HepG2 (cell line): ENCODE data around the gene STKLD1. TPM values are rescaled to one million over a fixed set of nuclear protein-coding genes. Genes with fewer than 3 reads are reported as not detected.

Experiments used
- FOXK1 ChIP-seq: sonication (generic); formaldehyde crosslinking; IDR thresholded peaks from 2 replicates; pipeline ENCODE4 v1.4.0; 2020; ENCODE audit warnings: low read depth, missing genetic modification reagents, borderline replicate concordance
- HNRNPLL ChIP-seq: fragments of 200-400 bp; formaldehyde crosslinking; IDR thresholded peaks from 2 replicates; pipeline ENCODE4 v1.6.1; 2017; ENCODE audit warnings: mild to moderate bottlenecking, low read depth, low read length; ENCODE audit not compliant: poor library complexity, severe bottlenecking
- KMT2A ChIP-seq: sonication (generic); formaldehyde crosslinking; IDR thresholded peaks from 2 replicates; pipeline ENCODE4 v1.4.0; 2020; ENCODE audit warnings: missing genetic modification reagents
- NFIB ChIP-seq: sonication (generic); formaldehyde crosslinking; IDR thresholded peaks from 2 replicates; pipeline ENCODE4 v1.9.0; 2021; ENCODE audit warnings: missing genetic modification reagents, mild to moderate bottlenecking, borderline replicate concordance
- RAD51 ChIP-seq: fragments of 450-650 bp; IDR thresholded peaks from 2 replicates; pipeline ENCODE4 v1.6.1; 2016; ENCODE audit warnings: borderline replicate concordance
- STAG1 ChIP-seq: sonication (generic); formaldehyde crosslinking; IDR thresholded peaks from 2 replicates; pipeline ENCODE4 v1.4.0; 2020; ENCODE audit warnings: missing genetic modification reagents
- THAP11 ChIP-seq: IDR thresholded peaks from 2 replicates; pipeline ENCODE4 v1.6.1; 2016; ENCODE audit warnings: missing biosample characterization, missing genetic modification reagents
- ZC3H13 ChIP-seq: sonication (generic); formaldehyde crosslinking; IDR thresholded peaks from 2 replicates; pipeline ENCODE4 v1.8.1; 2023; ENCODE audit warnings: mild to moderate bottlenecking, missing genetic modification reagents, moderate library complexity
- ZNF3 ChIP-seq: IDR thresholded peaks from 2 replicates; pipeline ENCODE4 v1.7.0; 2017; ENCODE audit warnings: inconsistent platforms
- ZNF33A ChIP-seq: sonication (generic); formaldehyde crosslinking; IDR thresholded peaks from 2 replicates; pipeline ENCODE4 v1.5.1; 2020; ENCODE audit warnings: missing genetic modification reagents, mild to moderate bottlenecking, moderate library complexity, borderline replicate concordance
- ZNF343 ChIP-seq: sonication (generic); formaldehyde crosslinking; IDR thresholded peaks from 2 replicates; pipeline ENCODE4 v1.4.0; 2020; ENCODE audit warnings: mild to moderate bottlenecking, missing genetic modification reagents
- ZNF510 ChIP-seq: sonication (generic); formaldehyde crosslinking; IDR thresholded peaks from 2 replicates; pipeline ENCODE4 v1.4.0; 2020; ENCODE audit warnings: low read depth, mild to moderate bottlenecking, missing genetic modification reagents
- ZNF724P ChIP-seq: sonication (generic); formaldehyde crosslinking; IDR thresholded peaks from 2 replicates; pipeline ENCODE4 v1.8.0; 2022; ENCODE audit warnings: missing genetic modification reagents, borderline replicate concordance
- ZNF776 ChIP-seq: sonication (generic); formaldehyde crosslinking; IDR thresholded peaks from 2 replicates; pipeline ENCODE4 v1.4.0; 2020; ENCODE audit warnings: mild to moderate bottlenecking, missing genetic modification reagents
- polyA plus RNA-seq, 8 experiments: library from polyadenylated mRNA; depleted of rRNA in 3 of 8; stranded (reverse) in 7 of 8; unstranded in 1 of 8; fragments of >200 nt; fragmentation: Illumina TruSeq in 4 of 8; extraction: Trizol in 4 of 8; gene quantifications; 2 replicates each; pipeline versions ENCODE4 v1.2.1 to v1.2.3, GENCODE V29; 2011 to 2016; ENCODE audit warnings: low read depth in 4 of 8, missing spikeins in 1 of 8, mixed read lengths in 1 of 8; ENCODE audit not compliant: insufficient read depth in 1 of 8
- total RNA-seq, 5 experiments: library from RNA; depleted of rRNA; stranded (reverse); fragments of >200 nt; fragmentation: Illumina TruSeq; extraction: Trizol; gene quantifications; 2 replicates each; pipeline ENCODE4 v1.2.3, GENCODE V29; 2016; ENCODE audit warnings: low read depth in 1 of 5
- TF ChIP-seq, protein P1 (sequence below): sonication (generic); formaldehyde crosslinking; IDR thresholded peaks from 2 replicates; pipeline ENCODE4 v1.8.1; 2023; ENCODE audit warnings: mild to moderate bottlenecking, missing genetic modification reagents, borderline replicate concordance
- TF ChIP-seq, protein P2 (sequence below): sonication (generic); formaldehyde crosslinking; IDR thresholded peaks from 2 replicates; pipeline ENCODE4 v1.5.0; 2020; ENCODE audit warnings: missing genetic modification reagents
- TF ChIP-seq, protein P3 (sequence below): IDR thresholded peaks from 2 replicates; pipeline ENCODE4 v1.6.1; 2016; ENCODE audit warnings: missing biosample characterization, missing genetic modification reagents, low read depth
- TF ChIP-seq, protein P4 (sequence below): sonication (generic); formaldehyde crosslinking; conservative IDR thresholded peaks from 2 replicates; pipeline ENCODE4 v1.8.0; 2022; ENCODE audit warnings: mild to moderate bottlenecking, moderate library complexity, missing genetic modification reagents
- TF ChIP-seq, protein P5 (sequence below): sonication (generic); formaldehyde crosslinking; IDR thresholded peaks from 2 replicates; pipeline ENCODE4 v1.8.0; 2022; ENCODE audit warnings: mild to moderate bottlenecking, missing genetic modification reagents, borderline replicate concordance
- TF ChIP-seq, protein P6 (sequence below): fragments of 450-650 bp; IDR thresholded peaks from 2 replicates; pipeline ENCODE4 v1.6.1; 2017; ENCODE audit warnings: mild to moderate bottlenecking

The STKLD1 gene
- total and polyA plus RNA-seq, 2 of the 13 experiments (the other 11 are each of a cell fraction or from before 2014, with no cell fraction given), result 1.5 to 2.2 TPM

DNA sequence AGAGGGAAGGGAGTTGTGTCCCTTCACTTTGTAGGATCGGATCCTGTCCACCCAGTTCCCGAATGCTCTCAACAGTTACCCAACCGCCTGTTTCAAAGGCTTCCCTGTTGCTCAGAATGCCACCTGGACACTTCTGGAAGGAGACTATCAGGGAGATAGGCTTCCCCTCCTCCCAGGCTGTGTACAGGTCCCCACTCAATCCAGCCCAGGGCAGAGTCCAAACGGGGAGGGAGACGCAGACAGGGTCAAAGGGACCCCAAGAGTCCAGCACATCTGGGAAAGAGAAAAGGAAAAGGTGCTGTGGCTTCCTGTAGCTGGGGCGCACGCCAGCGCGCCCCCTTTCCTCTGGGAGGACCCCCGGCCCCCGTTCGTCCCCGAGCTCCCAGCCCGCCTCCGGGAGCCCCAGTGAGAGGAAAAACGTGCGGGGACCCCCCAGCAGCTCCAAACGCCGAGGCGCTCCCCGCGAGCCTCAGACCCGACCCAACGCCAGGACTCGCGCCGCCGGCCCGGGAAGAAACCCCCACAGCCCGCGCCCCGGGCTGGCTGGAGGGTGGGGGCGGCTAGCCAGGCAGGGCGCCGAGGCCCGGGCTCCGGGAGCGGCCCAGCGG lies 946 bp upstream of the STKLD1 start (continued):
- TF ChIP-seq, protein P1, sequence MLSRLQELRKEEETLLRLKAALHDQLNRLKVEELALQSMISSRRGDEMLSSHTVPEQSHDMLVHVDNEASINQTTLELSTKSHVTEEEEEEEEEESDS (CRISPR knock-in tag), result no peak
- TF ChIP-seq THAP11, result peak; percentile 35; the same call in 1 of the 2 replicates
- TF ChIP-seq, protein P2, sequence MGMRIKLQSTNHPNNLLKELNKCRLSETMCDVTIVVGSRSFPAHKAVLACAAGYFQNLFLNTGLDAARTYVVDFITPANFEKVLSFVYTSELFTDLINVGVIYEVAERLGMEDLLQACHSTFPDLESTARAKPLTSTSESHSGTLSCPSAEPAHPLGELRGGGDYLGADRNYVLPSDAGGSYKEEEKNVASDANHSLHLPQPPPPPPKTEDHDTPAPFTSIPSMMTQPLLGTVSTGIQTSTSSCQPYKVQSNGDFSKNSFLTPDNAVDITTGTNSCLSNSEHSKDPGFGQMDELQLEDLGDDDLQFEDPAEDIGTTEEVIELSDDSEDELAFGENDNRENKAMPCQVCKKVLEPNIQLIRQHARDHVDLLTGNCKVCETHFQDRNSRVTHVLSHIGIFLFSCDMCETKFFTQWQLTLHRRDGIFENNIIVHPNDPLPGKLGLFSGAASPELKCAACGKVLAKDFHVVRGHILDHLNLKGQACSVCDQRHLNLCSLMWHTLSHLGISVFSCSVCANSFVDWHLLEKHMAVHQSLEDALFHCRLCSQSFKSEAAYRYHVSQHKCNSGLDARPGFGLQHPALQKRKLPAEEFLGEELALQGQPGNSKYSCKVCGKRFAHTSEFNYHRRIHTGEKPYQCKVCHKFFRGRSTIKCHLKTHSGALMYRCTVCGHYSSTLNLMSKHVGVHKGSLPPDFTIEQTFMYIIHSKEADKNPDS (CRISPR knock-in tag), result peak; percentile 41; the same call in 1 of the 2 replicates
- no peak; the same call in 1 of the 2 replicates for TF ChIP-seq ZNF3 (CRISPR knock-in tag)
- TF ChIP-seq ZNF724P (CRISPR knock-in tag), result no peak
- no peak for TF ChIP-seq ZNF343
- TF ChIP-seq, protein P3, sequence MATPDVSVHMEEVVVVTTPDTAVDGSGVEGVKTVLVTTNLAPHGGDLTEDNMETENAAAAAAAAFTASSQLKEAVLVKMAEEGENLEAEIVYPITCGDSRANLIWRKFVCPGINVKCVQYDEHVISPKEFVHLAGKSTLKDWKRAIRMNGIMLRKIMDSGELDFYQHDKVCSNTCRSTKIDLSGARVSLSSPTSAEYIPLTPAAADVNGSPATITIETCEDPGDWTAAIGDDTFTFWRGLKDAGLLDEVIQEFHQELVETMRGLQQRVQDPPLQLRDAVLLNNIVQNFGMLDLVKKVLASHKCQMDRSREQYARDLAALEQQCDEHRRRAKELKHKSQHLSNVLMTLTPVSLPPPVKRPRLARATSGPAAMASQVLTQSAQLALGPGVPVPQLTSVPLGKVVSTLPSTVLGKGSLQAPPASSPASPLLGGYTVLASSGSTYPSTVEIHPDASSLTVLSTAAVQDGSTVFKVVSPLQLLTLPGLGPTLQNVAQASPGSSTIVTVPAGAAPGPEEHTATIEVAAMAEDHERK (CRISPR knock-in tag), result no peak
- no peak for TF ChIP-seq ZNF776 (CRISPR knock-in tag)
- no peak for TF ChIP-seq ZNF33A (CRISPR knock-in tag)
- no peak for TF ChIP-seq NFIB
- TF ChIP-seq ZNF510 (CRISPR knock-in tag), result 0 out of 2 replicates have a peak, but pooled peaks have one; percentile 2
- TF ChIP-seq, protein P4, sequence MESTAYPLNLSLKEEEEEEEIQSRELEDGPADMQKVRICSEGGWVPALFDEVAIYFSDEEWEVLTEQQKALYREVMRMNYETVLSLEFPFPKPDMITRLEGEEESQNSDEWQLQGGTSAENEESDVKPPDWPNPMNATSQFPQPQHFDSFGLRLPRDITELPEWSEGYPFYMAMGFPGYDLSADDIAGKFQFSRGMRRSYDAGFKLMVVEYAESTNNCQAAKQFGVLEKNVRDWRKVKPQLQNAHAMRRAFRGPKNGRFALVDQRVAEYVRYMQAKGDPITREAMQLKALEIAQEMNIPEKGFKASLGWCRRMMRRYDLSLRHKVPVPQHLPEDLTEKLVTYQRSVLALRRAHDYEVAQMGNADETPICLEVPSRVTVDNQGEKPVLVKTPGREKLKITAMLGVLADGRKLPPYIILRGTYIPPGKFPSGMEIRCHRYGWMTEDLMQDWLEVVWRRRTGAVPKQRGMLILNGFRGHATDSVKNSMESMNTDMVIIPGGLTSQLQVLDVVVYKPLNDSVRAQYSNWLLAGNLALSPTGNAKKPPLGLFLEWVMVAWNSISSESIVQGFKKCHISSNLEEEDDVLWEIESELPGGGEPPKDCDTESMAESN (CRISPR knock-in tag), result no peak
- TF ChIP-seq STAG1 (CRISPR knock-in tag), result no peak
- TF ChIP-seq ZC3H13, result no peak
- TF ChIP-seq, protein P5, sequence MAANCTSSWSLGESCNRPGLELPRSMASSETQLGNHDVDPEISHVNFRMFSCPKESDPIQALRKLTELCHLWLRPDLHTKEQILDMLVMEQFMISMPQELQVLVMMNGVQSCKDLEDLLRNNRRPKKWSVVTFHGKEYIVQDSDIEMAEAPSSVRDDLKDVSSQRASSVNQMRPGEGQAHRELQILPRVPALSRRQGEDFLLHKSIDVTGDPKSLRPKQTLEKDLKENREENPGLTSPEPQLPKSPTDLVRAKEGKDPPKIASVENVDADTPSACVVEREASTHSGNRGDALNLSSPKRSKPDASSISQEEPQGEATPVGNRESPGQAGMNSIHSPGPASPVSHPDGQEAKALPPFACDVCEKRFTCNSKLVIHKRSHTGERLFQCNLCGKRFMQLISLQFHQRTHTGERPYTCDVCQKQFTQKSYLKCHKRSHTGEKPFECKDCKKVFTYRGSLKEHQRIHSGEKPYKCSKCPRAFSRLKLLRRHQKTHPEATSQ (CRISPR knock-in tag), result no peak
- TF ChIP-seq RAD51, result no peak
- no peak for TF ChIP-seq FOXK1 (CRISPR knock-in tag)
- TF ChIP-seq, protein P6, sequence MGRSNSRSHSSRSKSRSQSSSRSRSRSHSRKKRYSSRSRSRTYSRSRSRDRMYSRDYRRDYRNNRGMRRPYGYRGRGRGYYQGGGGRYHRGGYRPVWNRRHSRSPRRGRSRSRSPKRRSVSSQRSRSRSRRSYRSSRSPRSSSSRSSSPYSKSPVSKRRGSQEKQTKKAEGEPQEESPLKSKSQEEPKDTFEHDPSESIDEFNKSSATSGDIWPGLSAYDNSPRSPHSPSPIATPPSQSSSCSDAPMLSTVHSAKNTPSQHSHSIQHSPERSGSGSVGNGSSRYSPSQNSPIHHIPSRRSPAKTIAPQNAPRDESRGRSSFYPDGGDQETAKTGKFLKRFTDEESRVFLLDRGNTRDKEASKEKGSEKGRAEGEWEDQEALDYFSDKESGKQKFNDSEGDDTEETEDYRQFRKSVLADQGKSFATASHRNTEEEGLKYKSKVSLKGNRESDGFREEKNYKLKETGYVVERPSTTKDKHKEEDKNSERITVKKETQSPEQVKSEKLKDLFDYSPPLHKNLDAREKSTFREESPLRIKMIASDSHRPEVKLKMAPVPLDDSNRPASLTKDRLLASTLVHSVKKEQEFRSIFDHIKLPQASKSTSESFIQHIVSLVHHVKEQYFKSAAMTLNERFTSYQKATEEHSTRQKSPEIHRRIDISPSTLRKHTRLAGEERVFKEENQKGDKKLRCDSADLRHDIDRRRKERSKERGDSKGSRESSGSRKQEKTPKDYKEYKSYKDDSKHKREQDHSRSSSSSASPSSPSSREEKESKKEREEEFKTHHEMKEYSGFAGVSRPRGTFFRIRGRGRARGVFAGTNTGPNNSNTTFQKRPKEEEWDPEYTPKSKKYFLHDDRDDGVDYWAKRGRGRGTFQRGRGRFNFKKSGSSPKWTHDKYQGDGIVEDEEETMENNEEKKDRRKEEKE, result no peak
- TF ChIP-seq KMT2A (CRISPR knock-in tag), result peak; percentile 26; the same call in 1 of the 2 replicates
- no peak for TF ChIP-seq HNRNPLL
